ENCODE data around the gene CDH23. TPM values are rescaled to one million over a fixed set of nuclear protein-coding genes. Genes with fewer than 3 reads are reported as not detected.

CDH23 gene
- total RNA-seq, 1 donor from 2014 or later = 4.5 TPM

DNA sequence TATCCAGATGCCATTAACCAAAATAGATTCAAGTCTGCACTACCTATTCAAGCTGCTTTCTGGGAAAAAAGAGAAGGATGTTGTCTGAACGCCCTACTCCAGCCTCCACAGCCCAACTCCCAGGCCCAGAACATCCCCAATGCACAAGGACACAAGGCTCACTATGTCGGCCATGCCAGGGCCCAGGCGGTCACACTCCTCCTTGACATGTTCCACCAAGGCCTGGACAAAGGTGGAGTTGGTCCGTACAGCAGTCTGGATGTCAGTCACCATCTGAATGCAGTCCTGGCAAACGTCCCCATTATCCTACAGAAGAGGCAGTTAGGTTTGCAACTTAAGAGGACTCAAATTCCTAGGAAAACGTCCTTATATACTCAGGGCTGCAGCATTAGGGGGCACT, 431.1 kb downstream of the CDH23 start:
- Histone ChIP-seq H3K36me3 (peaks cover 97% of the 10 kb centered on the region), H3K27ac (replicated peaks) (no peak overlapping the region), H3K9me3 (replicated peaks) (no peaks in the 10 kb centered on the region), H3K4me1 (peaks cover 35% of the 10 kb centered on the region), H3K27me3 (ENCODE audit: low read depth) (no peaks in the 10 kb centered on the region), H3K4me3 (no peak overlapping the region)
- intact Hi-C loops (cut with micrococcal nuclease) = no loop called here
- no peak for DNase-seq
- TF ChIP-seq, protein P1, sequence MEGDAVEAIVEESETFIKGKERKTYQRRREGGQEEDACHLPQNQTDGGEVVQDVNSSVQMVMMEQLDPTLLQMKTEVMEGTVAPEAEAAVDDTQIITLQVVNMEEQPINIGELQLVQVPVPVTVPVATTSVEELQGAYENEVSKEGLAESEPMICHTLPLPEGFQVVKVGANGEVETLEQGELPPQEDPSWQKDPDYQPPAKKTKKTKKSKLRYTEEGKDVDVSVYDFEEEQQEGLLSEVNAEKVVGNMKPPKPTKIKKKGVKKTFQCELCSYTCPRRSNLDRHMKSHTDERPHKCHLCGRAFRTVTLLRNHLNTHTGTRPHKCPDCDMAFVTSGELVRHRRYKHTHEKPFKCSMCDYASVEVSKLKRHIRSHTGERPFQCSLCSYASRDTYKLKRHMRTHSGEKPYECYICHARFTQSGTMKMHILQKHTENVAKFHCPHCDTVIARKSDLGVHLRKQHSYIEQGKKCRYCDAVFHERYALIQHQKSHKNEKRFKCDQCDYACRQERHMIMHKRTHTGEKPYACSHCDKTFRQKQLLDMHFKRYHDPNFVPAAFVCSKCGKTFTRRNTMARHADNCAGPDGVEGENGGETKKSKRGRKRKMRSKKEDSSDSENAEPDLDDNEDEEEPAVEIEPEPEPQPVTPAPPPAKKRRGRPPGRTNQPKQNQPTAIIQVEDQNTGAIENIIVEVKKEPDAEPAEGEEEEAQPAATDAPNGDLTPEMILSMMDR (IDR thresholded peaks at IDR 0.05; ENCODE audit: borderline replicate concordance) = no peak

DNA sequence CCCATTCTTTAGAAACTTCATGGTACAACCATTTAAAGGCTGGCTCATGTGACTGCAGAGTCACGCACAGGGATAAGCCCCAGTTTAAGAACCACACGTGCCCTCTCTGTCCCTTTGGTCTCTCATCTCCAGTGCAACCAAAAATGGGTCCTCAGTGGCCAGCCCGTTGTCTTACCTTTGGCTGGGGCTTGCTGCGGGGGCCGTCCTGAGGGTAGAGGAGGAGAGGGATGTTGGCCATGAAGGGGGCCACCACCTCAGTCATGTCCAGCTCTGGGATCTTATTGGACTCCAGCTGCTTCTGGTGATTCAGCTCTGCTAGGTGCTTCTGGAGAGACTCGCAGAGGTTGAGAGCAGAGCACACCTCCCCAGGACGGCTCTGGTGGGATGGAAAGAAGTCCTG, 432.0 kb downstream of the CDH23 start:
- no peaks in the 10 kb centered on the region for H3K9me3 ChIP-seq (replicated peaks)
- no peak for DNase-seq
- peaks cover 43% of the 10 kb centered on the region for H3K4me1 ChIP-seq
- TF ChIP-seq, protein P1 (IDR thresholded peaks at IDR 0.05; ENCODE audit: borderline replicate concordance) = no peak
- peak overlapping the region; percentile 3 for H3K27ac ChIP-seq (replicated peaks)
- H3K4me3 ChIP-seq = no peak overlapping the region
- no peaks in the 10 kb centered on the region for H3K27me3 ChIP-seq (ENCODE audit: low read depth)
- intact Hi-C loops (cut with micrococcal nuclease) = no loop called here
- H3K36me3 ChIP-seq = peaks cover 96% of the 10 kb centered on the region

DNA sequence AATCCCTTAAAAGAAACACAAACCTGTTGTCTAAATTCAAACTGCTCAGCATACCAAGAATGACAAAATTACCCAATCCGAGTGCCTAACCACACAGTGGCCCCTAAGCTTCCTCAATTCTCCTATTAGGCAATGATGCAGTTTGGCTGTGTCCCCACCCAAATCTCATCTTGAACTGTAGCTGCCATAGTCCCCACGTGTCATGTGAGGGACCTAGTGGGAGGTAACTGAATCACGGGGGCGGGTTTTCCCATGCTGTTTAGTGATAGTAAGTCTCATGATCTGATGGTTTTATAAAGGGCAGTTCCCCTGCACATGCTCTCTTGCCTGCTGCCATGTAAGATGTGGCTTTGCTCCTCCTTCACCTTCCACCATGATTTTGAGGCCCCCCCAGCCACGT, 432.5 kb downstream of the CDH23 start:
- Histone ChIP-seq H3K27me3 (ENCODE audit: low read depth) (no peaks in the 10 kb centered on the region), H3K27ac (replicated peaks) (peak overlapping the region; percentile 3), H3K9me3 (replicated peaks) (no peaks in the 10 kb centered on the region), H3K4me3 (no peak overlapping the region), H3K4me1 (peaks cover 48% of the 10 kb centered on the region), H3K36me3 (peaks cover 96% of the 10 kb centered on the region)
- TF ChIP-seq, protein P1 (IDR thresholded peaks at IDR 0.05; ENCODE audit: borderline replicate concordance) = no peak
- intact Hi-C loops (cut with micrococcal nuclease) = no loop called here
- no peak for DNase-seq

DNA sequence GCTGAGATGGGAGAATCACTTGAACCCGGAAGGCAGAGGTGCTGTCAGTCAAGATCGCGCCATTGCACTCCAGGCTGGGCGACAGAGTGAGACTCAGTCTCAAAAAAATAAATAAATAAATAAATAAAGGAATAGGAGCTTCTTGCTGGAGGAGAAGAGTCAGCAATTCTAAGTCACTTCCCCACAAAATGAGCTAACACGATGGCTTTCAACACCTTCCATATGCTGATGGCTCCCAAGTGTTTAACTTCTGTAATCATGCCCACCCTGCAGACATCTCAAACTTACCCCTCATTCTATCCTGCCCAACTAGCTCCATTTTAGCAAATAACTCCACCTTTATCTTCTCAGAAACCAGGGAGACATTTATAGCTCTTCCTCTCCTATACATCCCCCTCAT, 433.2 kb downstream of the CDH23 start:
- Histone ChIP-seq H3K4me1 (peaks cover 55% of the 10 kb centered on the region), H3K27ac (replicated peaks) (no peak overlapping the region)
- intact Hi-C loops (cut with micrococcal nuclease) = loop anchor here (10.0 kb wide), 1 partner anchor 65 kb away; no protein-coding TSS in a partner anchor

DNA sequence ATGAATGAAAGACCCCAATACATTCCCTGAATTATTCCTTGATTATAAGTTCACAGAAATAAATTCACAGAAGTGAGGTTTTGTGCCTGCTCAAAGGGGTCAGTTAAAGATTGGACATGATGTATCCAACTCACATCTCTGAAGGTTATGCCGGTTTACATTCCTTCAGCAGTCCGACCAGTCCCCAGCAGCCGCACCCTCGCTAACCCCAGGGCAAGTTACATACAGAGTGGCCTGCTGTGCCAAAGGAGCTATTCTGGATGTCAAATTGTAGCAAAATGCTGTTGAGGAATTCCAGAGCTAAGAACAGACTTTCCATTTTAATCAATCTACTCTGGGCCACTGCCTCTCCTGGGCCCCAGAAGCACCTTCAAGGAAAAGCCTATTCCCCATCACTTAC, 434.0 kb downstream of the CDH23 start:
- no peak overlapping the region for H3K27ac ChIP-seq (replicated peaks)
- TF ChIP-seq, protein P1 (IDR thresholded peaks at IDR 0.05; ENCODE audit: borderline replicate concordance) = no peak
- no peak for DNase-seq
- H3K36me3 ChIP-seq = peaks cover 80% of the 10 kb centered on the region
- H3K9me3 ChIP-seq (replicated peaks) = no peaks in the 10 kb centered on the region
- no peak overlapping the region for H3K4me3 ChIP-seq
- no peaks in the 10 kb centered on the region for H3K27me3 ChIP-seq (ENCODE audit: low read depth)
- intact Hi-C loops (cut with micrococcal nuclease) = loop anchor here (10.0 kb wide), 1 partner anchor 64 kb away; no protein-coding TSS in a partner anchor
- peaks cover 63% of the 10 kb centered on the region for H3K4me1 ChIP-seq

More for the DNA sequence above, 433.2 kb downstream of the CDH23 start:
- Histone ChIP-seq H3K9me3 (replicated peaks) (no peaks in the 10 kb centered on the region), H3K4me3 (no peak overlapping the region), H3K27me3 (ENCODE audit: low read depth) (no peaks in the 10 kb centered on the region), H3K36me3 (peaks cover 89% of the 10 kb centered on the region)
- TF ChIP-seq, protein P1 (IDR thresholded peaks at IDR 0.05; ENCODE audit: borderline replicate concordance) = no peak
- no peak for DNase-seq
